Hypothalamus (tissue), 51 donors: Measurements from ENCODE around the gene PIK3R4.

Source experiments
- DNase-seq, 51 donors: peaks; one replicate each; lab custom pipeline; 2025; lab: John Stamatoyannopoulos, UW

The PIK3R4 gene

DNA sequence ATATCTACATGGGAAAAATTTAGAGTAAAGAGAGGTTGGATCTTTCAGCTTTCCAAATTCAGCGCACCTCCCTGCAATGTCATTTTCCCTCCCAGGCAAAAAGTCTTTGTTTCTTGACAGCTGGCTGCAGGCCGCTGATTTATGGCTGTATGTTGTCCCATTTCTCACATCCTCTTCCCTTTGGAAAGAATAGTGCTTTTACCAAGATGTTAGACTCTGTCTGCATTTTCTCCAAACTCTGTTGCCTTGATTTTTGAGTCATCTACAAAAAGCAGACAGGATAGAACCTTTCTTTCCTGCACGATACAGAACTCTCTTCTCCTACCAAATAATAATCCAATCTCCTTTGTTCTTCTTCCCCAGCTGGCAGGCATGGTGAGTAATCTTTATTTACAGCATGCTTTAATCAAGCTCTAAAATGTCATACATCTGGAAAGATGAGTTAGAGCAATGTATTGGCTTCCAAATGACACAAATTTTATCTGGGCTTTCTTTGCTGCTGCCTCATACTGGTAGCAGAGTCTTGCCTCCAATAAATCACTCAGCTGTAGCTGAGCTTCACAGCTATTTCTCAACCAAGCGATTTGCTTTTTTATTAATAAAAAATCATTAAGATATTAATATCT lies 101.9 kb downstream of the PIK3R4 start:
- DNase-seq: no peak

DNA sequence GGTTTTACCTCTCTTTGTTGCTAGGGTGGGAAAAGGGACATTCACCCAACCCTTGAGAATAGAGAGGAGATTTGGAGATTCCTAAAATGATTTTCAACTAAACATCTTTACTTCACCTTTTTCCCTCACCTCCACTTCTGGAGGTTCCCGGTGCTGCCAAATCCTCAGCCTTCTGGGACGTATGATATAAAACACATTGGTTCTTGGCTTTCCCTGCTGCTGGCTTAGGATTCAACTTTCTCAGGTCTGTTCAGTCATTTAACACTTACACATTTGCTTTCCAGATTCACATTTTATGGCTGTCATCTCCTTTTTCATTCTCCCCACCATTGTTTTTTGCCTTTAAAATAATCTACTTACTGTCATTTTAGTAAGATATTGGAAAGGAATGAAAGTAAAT lies 106.6 kb downstream of the PIK3R4 start:
- no peak for DNase-seq

GRCh38 chr3:130636480-130637234 lies 110.0 kb downstream of the PIK3R4 start:
- DNase-seq: no peak

DNA sequence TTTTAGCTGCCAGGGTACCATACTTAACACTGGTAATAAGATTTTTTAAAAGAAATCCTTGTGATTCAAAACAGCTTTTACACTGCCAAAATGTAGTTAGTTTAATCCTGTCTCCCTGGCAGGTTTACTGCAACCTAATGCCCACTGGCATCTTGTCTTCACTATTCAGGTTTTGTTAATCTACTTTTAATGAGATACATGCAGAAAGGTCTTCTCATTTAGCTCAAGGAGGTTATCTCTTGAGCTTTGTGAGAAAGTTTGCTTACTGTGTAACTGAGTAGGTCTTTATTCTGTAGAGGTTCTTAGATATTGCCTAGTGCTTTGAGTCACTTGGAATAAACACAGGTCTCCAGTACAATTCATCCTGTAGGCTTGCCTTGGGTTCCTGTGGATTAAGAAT lies 110.7 kb downstream of the PIK3R4 start:
- no peak for DNase-seq

- DNase-seq: no peak
Measured at GRCh38 chr3:130635285-130635684, 111.3 kb downstream of the PIK3R4 start.
